Thoracic aorta (tissue), 2 donors: Measurements from ENCODE around the gene KATNBL1. TPM values are rescaled to one million over a fixed set of nuclear protein-coding genes. Genes with fewer than 3 reads are reported as not detected.

ENCODE experiments used
- ATAC-seq: fragments of 150-250 bp; one replicate; pipeline ENCODE4 v1.8.0; 2017; ENCODE audit warnings: low read depth; ENCODE audit not compliant: insufficient number of reproducible peaks, low FRiP score
- DNase-seq: peaks from one replicate; pipeline ENCODE4 v3.0.0-alpha.2; 2020; ENCODE audit warnings: low spot score
- H3K27ac ChIP-seq, 2 donors: fragments of 200-600 bp; sonication (generic); 1 replicate in 1 of 2; 2 replicates in 1 of 2; pipeline ENCODE4 v1.5.1; 2016; ENCODE audit warnings: mild to moderate bottlenecking in 2 of 2, moderate library complexity in 2 of 2
- H3K27me3 ChIP-seq: fragments of 200-600 bp; sonication (generic); replicated peaks from 2 replicates; pipeline ENCODE4 v1.6.0; 2016; ENCODE audit warnings: mild to moderate bottlenecking; ENCODE audit not compliant: insufficient read depth
- H3K36me3 ChIP-seq: fragments of 200-600 bp; sonication (generic); one replicate; pipeline ENCODE4 v1.5.1; 2016
- H3K4me1 ChIP-seq, 2 donors: fragments of 200-600 bp; sonication (generic); 1 replicate in 1 of 2; 2 replicates in 1 of 2; pipeline versions ENCODE4 v1.5.1 to v1.6.0; 2016; ENCODE audit warnings: low read depth in 2 of 2, mild to moderate bottlenecking in 1 of 2; ENCODE audit not compliant: control insufficient read depth in 1 of 2
- H3K4me3 ChIP-seq: fragments of 200-600 bp; sonication (generic); 2 replicates; pipeline ENCODE4 v1.5.1; 2016; ENCODE audit warnings: mild to moderate bottlenecking
- H3K9me3 ChIP-seq: fragments of 200-600 bp; sonication (generic); 2 replicates; pipeline ENCODE4 v1.5.1; 2016
- total RNA-seq, 2 donors: library from RNA; depleted of rRNA; stranded (reverse); fragments of >200 nt; gene quantifications; one replicate each; pipeline versions ENCODE4 v1.1.0 to v1.2.3, GENCODE V29; 2016
- TF ChIP-seq, protein P1 (sequence below): fragments of 200-600 bp; sonication (generic); IDR thresholded peaks from one replicate; pipeline ENCODE4 v1.5.1; 2019; ENCODE audit warnings: antibody characterized with exemption

KATNBL1 gene
- total RNA-seq, 2 donors from 2014 or later = 61.9 to 93.8 TPM

DNA sequence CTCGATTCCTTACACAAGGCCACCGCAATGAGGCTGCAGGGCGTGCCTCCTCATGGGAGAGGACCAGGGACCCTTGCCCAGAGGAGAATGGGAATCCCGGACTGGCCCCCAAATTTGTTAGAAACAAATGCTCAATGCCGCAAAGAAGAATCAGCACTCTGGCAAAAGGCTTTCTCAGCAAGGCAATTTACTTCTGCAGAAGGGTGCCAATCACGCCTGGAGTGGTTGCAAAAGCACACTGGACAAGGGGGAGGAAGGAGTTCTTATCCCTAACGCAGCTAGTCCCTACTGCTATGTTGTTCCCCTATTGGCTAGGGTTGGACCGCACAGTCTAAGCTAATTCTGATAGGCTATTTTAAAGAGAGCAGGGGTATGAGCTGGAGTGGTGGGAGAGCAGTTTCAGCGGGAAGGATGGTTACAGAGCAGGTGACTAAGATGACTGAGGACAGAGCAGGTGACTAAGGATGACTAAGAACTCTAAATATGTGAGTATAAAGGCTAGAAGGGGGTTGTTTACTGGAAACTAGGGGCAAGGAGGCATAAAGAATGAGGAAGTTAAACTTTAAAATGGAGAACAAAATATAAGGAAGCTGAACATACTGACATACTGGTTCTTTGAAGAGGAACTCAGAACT, 48.5 kb downstream of the KATNBL1 start:
- DNase-seq (no peak), ATAC-seq (no peak)
- Histone ChIP-seq H3K27me3 (no peaks in the 10 kb centered on the region), H3K36me3 (peaks cover 24% of the 10 kb centered on the region), H3K9me3 (peaks cover 17% of the 10 kb centered on the region), H3K4me1 (no peaks in the 10 kb centered on the region), H3K4me3 (no peak overlapping the region), H3K27ac (no peak overlapping the region)
- TF ChIP-seq, protein P1, sequence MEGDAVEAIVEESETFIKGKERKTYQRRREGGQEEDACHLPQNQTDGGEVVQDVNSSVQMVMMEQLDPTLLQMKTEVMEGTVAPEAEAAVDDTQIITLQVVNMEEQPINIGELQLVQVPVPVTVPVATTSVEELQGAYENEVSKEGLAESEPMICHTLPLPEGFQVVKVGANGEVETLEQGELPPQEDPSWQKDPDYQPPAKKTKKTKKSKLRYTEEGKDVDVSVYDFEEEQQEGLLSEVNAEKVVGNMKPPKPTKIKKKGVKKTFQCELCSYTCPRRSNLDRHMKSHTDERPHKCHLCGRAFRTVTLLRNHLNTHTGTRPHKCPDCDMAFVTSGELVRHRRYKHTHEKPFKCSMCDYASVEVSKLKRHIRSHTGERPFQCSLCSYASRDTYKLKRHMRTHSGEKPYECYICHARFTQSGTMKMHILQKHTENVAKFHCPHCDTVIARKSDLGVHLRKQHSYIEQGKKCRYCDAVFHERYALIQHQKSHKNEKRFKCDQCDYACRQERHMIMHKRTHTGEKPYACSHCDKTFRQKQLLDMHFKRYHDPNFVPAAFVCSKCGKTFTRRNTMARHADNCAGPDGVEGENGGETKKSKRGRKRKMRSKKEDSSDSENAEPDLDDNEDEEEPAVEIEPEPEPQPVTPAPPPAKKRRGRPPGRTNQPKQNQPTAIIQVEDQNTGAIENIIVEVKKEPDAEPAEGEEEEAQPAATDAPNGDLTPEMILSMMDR = no peak

DNA sequence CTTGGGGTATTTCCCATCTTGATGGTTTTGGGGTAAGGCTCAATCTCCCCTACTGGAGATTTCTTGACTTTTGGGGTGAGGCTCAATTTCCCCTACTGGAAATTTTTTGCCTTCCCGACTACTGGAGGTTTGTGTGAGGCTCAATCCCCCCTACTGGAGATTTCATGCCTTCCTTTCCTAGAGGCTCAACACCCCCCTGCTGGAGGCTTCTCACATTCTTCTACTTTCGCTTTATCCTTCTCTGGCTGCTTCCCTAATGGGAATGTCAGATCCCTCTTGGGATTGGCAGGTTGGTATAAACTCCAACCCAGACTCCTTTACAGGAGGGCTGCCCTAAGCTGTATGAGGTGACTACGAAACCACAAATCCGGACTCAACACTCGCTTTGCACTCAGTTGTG, 49.2 kb downstream of the KATNBL1 start:
- Histone ChIP-seq H3K36me3 (peaks cover 24% of the 10 kb centered on the region), H3K27ac (no peak overlapping the region), H3K4me1 (no peaks in the 10 kb centered on the region), H3K27me3 (no peaks in the 10 kb centered on the region), H3K4me3 (no peak overlapping the region), H3K9me3 (peaks cover 17% of the 10 kb centered on the region)
- ATAC-seq (no peak), DNase-seq (no peak)
- TF ChIP-seq, protein P1 = no peak

DNA sequence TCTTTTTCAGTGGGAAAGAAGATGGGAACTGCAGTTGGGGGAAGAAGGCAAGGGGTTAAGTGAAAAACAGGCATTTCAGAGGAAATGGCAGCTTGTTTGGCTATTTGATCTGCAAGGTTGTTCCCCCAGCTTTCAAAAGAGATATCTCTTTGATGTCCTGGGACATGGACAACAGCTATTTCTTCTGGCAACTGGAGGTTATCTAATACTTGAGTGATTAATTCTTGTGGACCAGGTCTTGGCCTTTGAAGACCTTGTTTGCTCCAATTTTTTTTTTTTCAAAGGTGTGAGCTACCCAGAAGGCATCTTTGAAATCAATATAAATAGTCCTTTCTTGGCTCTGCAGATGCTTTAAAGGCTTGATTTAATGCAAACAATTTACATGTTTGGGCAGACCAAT, 51.5 kb downstream of the KATNBL1 start:
- no peak overlapping the region for H3K4me3 ChIP-seq
- no peak overlapping the region for H3K27ac ChIP-seq
- H3K36me3 ChIP-seq = peaks cover 32% of the 10 kb centered on the region
- peaks cover 17% of the 10 kb centered on the region for H3K9me3 ChIP-seq
- no peak for DNase-seq
- ATAC-seq = no peak
- H3K4me1 ChIP-seq = no peaks in the 10 kb centered on the region
- TF ChIP-seq, protein P1 = no peak
- no peaks in the 10 kb centered on the region for H3K27me3 ChIP-seq

DNA sequence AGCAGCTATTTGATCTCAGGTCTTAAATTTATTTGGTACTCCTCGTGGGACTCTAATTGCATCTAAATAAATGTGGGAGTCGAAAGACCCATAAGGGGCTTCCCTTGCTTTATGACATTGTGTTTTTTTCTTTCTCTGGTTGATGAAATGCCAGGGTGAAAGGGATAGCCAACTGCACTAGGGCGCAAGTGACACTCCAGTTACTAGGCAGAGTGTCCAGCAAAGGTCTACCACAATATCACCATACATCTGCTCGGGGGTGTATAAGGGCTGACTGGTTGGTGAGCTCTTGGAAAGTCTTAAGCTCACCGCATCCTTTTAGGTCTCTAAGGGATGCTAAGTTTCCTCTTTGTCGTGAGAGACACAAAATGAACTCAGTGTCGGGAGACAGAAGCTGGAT, 54.0 kb downstream of the KATNBL1 start:
- ATAC-seq (no peak), DNase-seq (no peak)
- peaks cover 5% of the 10 kb centered on the region for H3K9me3 ChIP-seq
- no peaks in the 10 kb centered on the region for H3K27me3 ChIP-seq
- H3K36me3 ChIP-seq = peaks cover 26% of the 10 kb centered on the region
- no peak overlapping the region for H3K27ac ChIP-seq
- no peak overlapping the region for H3K4me3 ChIP-seq
- H3K4me1 ChIP-seq = no peaks in the 10 kb centered on the region
- TF ChIP-seq, protein P1 = no peak

DNA sequence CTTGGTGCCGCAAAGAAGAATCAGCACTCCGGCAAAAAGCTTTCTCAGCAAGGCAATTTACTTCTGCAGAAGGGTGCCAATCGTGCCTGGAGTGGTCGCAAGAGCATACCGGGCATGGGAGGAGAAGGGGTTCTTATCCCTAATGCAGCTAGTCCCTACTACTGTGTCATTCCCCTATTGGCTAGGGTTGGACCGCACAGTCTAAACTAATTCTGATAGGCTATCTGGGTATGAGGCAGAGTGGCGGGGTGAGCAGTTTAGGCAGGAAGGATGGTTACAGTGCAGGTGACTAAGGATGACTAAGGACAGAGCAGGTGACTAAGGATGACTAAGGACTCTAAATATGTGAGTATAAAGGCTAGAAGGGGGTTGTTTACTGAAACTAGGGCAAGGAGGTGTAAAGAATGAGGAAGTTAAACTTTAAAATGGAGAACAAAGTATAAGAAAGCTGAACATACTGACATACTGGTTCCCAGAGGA, 55.1 kb downstream of the KATNBL1 start:
- Histone ChIP-seq H3K27me3 (no peaks in the 10 kb centered on the region), H3K27ac (no peak overlapping the region), H3K4me1 (no peaks in the 10 kb centered on the region), H3K4me3 (no peak overlapping the region), H3K9me3 (no peaks in the 10 kb centered on the region), H3K36me3 (peaks cover 27% of the 10 kb centered on the region)
- no peak for ATAC-seq
- DNase-seq = no peak
- TF ChIP-seq, protein P1 = no peak
